ENCODE results near the gene NBL1.
A peak's percentile ranks its signal among the peaks of the same experiment; 100 is the strongest.

Gene NBL1

DNA sequence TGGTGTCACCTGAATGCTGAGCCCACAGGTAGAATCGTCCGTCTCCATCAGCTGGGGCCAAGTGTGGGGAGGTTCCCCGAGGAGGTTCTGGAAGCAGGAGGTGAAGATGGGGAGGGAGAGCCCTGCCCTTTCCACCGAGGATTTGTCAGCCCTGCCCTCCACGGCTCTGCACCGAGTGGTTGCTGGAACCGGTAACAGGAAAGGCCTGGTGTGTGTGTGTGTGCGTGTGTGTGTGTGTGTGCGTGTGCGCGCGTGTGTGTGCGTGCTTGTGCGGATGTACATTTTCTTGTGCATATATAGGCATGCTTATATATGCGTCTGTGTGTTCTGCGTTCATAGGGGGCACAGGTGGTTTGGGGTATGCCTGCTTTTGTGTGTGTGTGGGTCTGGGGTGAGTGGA is 3.5 kb downstream of the NBL1 start:
- no peak for DNase-seq

DNA sequence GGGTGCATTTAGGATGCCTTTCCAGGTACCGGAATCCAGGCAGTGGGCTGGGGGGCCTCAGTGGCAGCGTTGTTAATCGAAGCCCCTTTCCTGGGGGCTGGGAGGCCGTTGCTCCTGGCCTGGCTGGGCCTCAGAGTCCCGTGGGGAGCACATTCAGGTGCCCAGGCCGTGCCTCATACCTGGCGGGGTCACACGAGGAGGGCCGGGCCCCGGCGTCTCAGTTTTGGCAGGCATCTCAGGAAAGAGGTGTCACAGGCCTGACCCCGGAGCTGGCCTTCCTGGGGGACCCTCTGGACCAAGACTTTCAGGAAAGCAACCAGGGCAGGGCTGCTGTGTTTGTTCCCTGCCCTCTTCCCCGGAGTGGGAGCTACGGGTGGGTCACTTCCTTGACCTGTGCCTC is 4.1 kb downstream of the NBL1 start:
- DNase-seq, result no peak

DNA sequence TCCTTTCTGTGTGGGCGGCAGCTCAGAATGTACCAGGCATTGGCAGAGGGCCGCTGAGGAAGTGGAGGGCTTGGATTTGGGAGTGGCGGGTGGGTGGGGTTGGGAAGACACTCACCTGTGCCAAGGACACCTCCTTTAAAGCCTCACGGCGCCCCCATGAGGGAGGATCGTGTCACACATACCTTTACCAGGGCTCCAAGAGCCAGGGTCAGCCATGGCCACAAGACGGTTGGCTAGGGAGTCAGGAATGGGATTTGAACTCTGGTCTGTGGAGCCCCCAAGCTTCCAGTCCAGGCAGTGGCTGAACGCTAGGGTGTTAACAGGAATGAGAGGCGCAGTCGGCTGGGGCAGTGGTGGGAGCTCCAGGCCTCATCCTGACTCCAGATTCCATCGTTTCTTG is 4.6 kb downstream of the NBL1 start:
- DNase-seq, result no peak

DNA sequence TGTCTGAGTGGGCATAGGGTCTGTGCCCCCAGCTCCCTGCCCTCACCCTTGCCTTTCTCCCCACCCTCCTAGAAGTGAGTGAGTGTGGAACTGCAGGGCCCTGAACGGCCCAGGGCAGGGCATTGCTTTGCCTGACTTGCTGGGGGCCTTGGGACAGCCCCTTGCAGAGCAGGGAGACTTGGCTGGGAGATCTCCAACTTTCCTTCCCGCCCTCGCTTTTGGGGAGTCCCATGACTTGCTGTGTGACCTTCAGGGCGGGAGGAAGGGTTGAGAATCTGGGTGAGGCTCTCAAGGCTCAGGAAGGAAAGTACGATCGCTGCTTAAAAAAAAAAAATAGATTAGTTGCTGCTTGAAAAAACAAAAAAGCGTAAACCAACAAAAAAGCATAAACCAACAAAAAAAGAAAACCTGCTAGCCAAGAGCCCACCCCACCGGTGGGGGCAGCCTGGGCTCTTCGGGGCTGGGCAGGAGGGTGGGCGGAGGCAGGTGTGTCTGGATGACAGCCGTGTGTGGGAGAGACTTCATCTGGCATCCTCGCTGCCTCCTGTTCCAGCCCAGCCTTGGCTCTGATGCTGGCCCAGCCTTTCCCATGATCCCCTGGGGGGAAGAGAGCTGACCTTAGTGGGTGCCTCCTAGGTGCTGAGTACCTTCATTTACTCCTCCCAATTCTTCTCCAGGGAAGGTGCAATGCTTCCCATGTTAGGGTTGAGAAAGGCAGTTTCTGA is 6.5 kb downstream of the NBL1 start:
- no peak for DNase-seq

DNA sequence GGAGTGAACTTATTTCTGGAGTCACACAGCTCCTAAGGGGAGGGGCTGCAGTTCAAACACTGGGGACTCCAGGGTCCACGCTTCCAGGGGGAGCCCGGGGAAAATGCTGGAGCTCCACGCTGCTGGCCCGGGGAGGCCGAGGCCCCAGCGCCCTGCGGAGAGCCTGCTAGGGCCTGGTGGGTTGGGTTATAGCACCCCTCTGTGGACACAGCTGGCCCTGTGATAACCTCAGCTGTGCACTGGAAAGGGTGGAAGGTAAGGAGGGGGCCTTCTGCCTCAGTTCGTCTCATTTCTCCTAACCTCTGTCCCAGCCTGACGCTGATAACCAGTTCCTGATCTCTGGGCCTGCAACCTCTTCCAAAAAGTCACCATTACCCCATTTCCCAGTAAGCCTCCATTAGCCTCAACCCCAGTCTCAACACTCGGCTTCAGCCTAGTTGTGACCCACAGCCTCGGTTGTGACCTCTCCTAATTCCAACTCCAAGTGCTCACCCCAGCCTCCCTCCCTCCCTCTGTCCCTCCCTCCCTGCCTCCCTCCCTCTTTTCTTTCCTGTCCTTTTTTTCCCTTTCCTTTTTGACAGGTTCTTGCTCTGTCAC is 7.1 kb downstream of the NBL1 start:
- DNase-seq, result no peak

DNA sequence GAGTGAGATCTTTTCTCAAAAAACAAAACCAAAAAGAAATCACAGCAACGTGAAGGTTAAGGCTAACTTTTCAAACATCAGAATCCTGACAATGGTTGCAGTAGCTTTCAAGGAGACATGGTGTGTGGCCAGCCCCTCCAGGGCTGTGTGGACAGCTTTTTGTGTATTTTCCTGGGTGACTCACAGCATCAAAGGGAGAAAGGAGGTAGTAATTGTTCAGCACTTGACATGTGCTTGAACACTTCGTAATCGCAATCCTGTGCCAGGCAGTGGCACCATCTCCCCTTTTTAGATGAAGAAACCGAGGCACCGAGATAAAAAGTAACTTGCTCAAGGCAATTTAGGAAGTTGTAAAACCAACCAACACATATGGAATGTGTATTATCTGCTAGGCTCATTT is 10.3 kb downstream of the NBL1 start:
- no peak for DNase-seq

DNA sequence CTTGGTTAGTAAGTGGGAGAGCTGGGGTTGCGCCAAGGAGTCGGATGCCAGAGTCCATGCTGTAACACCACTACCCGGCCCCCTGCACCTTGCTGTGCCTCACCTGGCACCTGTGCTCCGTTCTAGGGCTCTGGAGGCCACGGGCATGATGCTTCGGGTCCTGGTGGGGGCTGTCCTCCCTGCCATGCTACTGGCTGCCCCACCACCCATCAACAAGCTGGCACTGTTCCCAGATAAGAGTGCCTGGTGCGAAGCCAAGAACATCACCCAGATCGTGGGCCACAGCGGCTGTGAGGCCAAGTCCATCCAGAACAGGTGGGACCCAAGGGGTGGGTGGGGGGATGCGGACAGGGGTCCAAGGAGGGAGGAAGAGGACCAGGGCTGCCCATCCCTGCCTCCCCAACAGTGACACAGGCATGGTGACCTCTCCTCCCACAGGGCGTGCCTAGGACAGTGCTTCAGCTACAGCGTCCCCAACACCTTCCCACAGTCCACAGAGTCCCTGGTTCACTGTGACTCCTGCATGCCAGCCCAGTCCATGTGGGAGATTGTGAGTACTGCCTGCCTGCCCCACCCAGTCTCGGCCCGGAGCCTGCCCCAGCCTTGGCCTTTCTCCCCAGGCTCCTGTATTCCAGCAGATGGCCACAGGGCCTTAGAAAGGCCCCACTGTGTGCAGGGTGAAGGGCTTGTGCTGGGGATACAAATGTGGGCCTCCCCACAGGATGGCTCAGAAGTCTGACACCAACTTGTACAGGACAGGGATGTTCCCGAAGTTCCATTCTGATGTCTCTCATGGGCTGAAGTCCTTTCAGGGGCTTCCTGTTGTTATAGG is 11.0 kb downstream of the NBL1 start:
- no peak for DNase-seq

DNA sequence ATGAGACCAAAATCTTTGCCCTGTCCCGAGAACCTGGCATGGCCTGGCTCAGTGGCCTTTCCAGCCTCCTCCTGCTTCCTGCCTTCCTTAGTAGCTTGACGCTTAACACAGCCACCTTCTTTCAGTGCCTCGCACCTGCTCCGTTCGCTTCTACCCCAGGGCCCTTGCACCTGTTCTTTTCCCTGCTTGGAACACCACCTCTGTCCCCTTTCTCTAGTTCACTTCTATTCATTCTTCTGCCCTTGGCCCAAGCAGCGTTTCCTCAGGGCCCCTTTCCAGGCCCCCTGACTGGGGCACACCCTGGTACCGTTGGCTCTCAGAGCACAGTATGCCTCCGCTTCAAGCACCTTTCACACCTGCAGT is 11.6 kb downstream of the NBL1 start:
- DNase-seq, result no peak

DNA sequence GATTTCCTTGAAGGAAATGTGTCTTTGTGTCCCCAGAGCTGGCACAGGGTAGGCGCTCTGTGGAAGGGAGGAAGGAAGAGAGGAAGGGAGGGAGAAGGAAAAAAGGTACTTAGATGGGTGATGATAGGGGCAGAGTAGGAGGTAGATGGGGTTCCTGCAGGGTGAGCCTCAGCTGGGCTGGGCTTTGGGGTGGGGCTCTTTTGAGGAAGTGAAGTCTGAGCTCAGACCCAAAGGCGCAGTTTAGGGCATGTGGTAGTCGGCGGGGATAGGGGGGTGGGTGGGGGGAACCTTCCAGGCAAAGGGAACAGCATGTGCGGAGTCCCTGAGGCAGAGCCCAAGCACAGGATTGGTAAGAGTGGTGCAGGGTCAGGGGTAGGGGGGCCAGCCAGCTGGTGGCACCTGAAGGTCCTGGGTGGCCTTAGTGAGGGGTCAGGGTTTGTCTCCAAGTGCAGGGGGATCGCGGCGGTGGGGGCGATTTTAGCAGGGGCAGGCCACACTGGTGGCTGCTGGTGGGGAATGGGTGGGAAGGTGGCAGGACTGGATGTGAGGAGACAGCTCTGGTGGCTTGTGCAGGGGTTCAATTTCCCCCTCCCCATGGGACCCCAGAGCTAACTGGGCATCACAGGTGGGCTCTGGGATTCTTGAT is 12.1 kb downstream of the NBL1 start:
- DNase-seq, result no peak

DNA sequence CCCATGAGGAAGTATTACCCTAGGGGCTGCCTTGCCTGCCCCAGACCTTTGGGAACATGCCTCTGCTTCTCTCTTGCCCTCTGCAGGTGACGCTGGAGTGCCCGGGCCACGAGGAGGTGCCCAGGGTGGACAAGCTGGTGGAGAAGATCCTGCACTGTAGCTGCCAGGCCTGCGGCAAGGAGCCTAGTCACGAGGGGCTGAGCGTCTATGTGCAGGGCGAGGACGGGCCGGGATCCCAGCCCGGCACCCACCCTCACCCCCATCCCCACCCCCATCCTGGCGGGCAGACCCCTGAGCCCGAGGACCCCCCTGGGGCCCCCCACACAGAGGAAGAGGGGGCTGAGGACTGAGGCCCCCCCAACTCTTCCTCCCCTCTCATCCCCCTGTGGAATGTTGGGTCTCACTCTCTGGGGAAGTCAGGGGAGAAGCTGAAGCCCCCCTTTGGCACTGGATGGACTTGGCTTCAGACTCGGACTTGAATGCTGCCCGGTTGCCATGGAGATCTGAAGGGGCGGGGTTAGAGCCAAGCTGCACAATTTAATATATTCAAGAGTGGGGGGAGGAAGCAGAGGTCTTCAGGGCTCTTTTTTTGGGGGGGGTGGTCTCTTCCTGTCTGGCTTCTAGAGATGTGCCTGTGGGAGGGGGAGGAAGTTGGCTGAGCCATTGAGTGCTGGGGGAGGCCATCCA is 12.8 kb downstream of the NBL1 start:
- no peak for DNase-seq

DNA sequence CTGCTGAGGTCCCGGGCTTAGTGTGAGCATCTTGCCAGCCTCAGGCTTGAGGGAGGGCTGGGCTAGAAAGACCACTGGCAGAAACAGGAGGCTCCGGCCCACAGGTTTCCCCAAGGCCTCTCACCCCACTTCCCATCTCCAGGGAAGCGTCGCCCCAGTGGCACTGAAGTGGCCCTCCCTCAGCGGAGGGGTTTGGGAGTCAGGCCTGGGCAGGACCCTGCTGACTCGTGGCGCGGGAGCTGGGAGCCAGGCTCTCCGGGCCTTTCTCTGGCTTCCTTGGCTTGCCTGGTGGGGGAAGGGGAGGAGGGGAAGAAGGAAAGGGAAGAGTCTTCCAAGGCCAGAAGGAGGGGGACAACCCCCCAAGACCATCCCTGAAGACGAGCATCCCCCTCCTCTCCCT is 13.4 kb downstream of the NBL1 start:
- no peak for DNase-seq

DNA sequence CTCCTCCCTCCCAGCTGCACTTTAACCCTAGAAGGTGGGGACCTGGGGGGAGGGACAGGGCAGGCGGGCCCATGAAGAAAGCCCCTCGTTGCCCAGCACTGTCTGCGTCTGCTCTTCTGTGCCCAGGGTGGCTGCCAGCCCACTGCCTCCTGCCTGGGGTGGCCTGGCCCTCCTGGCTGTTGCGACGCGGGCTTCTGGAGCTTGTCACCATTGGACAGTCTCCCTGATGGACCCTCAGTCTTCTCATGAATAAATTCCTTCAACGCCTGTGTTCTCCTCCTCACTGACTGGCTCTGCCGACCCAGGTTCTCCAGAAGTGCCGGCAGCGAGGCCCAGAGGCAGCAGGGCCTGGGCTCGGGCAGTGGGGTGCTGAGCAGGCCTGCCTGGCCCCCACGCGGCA is 14.1 kb downstream of the NBL1 start:
- DNase-seq, result no peak

DNA sequence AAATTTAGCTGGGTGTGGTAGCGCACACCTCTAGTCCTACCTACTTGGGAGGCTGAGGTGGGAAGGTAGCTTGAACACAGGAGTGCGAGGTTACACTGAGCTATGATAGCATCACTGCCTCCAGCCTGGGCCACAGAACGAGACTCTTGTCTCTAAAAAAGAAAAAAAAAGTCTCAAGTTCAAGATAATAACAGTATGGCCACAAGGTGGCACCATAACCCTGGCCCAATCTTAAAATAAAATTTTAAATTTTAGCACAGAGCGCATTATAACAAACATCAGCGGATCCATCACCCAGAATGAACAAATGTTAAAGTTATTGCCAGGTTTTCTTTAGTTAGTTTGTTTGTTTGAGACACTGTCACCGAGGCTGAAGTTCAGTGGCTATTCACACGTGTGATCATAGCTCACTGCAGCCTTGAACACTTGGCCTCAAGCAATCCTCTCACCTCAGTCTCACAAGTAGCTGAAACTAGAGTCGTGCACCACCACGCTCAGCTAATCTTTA is 17.7 kb downstream of the NBL1 start:
- peak; percentile 12 for DNase-seq

DNA sequence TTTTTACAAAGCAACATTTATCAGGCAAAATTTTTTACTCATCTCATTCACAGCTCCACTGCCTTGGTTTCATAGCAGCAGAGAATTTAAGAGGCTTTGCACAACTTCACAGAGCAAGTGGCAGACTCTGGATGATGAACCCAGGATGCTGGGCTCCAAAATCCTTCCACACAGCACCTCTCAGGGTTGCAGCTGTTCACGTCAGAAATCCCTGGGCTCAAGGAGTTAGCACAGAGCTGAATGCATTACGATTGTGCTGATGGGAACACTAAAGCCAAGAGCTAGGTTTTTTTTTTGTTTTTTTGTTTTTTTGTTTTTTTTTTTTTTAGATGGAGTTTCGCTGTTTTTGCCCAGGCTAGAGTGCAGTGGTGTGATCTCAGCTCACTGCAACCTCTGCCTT is 18.2 kb downstream of the NBL1 start:
- no peak for DNase-seq

DNA sequence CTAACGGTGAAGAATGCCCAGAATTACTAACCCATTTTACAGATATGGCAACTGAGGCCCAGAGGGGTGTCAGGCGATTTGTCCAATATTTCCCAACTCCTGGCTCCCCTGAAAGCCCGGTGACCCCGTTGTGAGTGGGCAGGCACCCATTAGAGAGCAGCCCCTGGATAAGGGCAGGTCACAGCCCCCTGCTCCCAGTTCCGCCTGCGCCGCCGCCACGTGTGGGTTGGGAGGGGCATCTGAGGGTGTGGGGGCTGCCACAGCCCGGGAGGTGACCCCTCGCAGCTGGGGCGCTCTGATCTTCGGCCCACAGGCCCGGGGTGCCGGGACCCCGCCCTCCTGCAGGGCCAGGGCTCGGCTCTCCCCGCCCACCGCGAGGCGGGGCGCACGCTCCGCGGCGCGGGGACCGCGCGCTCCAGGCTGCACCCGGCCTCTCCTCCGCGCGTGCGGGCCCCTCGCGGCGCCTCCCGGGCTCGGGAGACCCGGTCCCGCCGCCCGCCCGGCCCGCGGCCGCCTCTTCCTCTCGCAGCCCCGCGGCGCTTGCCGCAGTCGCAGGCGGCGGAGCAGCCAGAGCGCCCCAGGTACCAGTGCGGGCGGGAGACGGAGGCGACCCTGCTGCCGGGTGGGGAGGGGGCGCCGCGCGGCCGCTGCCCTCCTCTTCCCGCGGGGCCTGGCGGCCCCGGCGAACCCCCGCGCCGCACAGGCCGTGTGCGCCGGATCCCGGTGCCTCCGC is 20.5 kb downstream of the NBL1 start, which contains the start of gene HTR6:
Gene HTR6 (plus strand): TSS at position 423 of the 733 bp plus-strand sequence. CDS start 879 bp downstream, outside the sequence.
- DNase-seq, result peak; percentile 12

DNA sequence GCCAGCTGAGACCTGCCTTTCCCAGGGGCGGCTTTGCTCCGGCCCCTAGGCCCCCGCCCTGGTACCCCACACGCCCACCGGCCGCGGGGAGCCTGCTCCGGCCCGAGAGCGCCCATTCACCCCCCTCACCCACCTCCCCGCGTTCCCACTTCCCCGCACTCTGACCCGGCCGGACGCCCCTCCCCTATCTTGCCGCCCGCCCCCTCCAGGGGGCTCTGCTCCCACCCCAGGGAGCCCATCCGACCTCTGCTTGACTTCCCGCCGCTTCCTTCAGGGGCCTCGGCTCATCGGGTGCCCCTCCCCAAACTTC is 21.0 kb downstream of the NBL1 start:
- no peak for DNase-seq

DNA sequence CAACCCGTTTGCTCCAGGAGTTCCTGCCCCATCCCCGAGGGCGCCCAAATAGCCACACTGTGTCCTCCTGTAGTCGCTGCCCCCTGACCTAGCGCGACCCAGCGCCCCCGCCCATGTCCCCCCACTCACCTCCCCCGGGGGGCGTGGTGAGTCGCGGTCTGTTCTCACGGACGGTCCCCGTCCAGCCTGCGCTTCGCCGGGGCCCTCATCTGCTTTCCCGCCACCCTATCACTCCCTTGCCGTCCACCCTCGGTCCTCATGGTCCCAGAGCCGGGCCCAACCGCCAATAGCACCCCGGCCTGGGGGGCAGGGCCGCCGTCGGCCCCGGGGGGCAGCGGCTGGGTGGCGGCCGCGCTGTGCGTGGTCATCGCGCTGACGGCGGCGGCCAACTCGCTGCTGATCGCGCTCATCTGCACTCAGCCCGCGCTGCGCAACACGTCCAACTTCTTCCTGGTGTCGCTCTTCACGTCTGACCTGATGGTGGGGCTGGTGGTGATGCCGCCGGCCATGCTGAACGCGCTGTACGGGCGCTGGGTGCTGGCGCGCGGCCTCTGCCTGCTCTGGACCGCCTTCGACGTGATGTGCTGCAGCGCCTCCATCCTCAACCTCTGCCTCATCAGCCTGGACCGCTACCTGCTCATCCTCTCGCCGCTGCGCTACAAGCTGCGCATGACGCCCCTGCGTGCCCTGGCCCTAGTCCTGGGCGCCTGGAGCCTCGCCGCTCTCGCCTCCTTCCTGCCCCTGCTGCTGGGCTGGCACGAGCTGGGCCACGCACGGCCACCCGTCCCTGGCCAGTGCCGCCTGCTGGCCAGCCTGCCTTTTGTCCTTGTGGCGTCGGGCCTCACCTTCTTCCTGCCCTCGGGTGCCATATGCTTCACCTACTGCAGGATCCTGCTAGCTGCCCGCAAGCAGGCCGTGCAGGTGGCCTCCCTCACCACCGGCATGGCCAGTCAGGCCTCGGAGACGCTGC is 21.7 kb downstream of the NBL1 start:
- DNase-seq, result no peak

DNA sequence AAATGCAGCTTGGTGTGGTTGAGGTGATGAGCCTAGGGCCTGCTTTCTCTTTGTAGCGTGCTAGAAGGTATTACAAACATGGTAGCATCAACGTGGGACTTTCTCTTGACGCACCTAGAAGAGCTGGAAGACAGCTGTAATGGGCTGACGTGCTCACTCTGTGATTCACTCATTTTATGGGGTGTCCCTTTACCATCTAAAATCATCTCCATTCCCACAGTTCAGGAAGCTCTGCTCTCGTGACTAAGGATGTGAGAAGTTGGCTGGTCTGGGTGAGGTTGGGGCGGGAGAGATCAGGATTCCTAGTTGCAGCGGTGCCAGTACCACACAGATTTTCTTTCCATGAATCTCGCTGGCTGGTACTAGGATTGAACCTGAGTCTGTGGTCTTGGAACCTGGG is 24.8 kb downstream of the NBL1 start:
- DNase-seq, result no peak

DNA sequence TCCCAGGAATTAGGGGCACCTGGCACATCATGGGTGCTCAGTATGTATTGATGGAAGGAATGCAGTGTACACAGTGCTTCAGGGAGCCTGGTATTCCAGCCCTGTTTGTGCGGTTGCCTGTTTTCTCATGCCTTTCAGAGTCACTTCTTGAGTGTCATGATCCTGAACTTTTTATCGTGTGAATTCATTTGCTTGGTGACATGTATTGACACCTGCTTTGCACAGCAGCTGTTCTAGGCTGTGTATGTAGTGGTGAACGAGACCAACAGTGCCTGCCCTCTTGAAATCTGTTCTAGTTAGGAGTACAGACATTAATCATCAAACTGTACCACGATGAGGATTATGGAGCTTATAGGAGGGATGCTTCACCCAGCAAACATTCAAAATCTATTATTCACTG is 26.7 kb downstream of the NBL1 start:
- DNase-seq, result no peak

DNA sequence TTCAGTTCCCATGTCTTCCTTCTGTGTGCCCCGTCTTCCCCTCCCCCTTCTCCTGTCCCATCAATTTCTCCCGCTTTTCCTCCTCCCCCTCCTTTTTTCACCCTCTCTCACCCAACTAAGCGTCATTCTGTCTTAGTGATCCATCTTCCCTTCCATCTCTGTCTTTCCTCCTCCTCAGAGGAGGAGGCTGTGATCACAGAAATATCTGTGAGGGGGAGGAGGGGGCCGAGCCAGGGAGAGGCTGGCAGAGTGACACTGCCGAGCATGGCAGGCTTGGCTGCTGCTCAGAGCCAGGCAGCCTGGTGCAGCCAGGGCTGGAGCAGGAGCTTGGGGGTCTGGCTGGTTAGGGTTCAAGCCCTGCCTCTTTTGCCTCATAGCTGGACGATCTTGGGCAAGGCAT is 28.1 kb downstream of the NBL1 start:
- DNase-seq, result no peak

DNA sequence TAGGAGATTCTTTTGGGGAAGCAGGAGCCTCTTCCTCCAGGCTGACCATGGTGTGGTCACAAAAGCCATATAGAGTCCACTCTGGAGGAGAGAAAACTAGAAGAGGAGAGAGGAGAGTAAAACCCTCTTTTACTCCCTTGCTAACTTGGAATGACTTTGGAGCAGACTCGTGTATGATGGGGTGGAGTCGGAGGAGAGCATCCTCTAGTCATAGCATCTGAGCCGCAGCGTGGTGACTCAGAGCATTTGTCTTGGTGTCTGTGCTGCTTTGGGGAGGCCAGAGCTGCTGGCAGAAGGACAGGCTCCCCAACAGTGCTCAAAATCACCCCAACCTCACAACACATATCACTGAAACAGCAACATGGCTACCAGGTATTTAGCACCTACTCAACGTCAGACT is 31.7 kb downstream of the NBL1 start:
- no peak for DNase-seq
